Measurements from ENCODE around the gene ITGB1BP1. TPM values are rescaled to one million over a fixed set of nuclear protein-coding genes. Genes with fewer than 3 reads are reported as not detected.

ITGB1BP1 gene
- total RNA-seq, 4 donors from 2014 or later, result 10.7 to 27.7 (median 21.7) TPM

- no peaks in the 10 kb centered on the region for H3K9me3 ChIP-seq
- intact Hi-C loops (cut with DNase I; ENCODE audit: low total_unique reads), result no loop called here
- no peak for DNase-seq
- no peak overlapping the region for H3K27ac ChIP-seq
- in situ Hi-C loops (cut with MboI; ENCODE audit: low pct_ligation_motif_present in 1 of 4, low pct_unique_long_range_greater_than_20kb in 1 of 4, low sequenced_read_pairs in 3 of 4), result no loop called here
- TF ChIP-seq POLR2AphosphoS5 (IDR thresholded peaks at IDR 0.05), result no peak
- TF ChIP-seq CTCF (IDR thresholded peaks at IDR 0.05), result no peak
- TF ChIP-seq EP300 (IDR thresholded peaks at IDR 0.05; ENCODE audit: low read depth), result no peak
- TF ChIP-seq POLR2A (IDR thresholded peaks at IDR 0.05), result no peak
- 92 to 94% methylated on average over 4 to 9 of the region's 9 CpGs for WGBS, 2 donors (ENCODE audit: low coverage in 1 of 2)
- H3K27me3 ChIP-seq, result no peaks in the 10 kb centered on the region
- H3K4me3 ChIP-seq, result no peak overlapping the region
- peaks cover 0 to 2% (median 0%) of the 10 kb centered on the region in 4 donors for H3K36me3 ChIP-seq
- peaks cover 0 to 12% (median 3%) of the 10 kb centered on the region in 4 donors for H3K4me1 ChIP-seq
Measured at GRCh38 chr2:9416267-9416961, 6.9 kb downstream of the ITGB1BP1 start.

GRCh38 chr2:9415516-9416169 is 7.7 kb downstream of the ITGB1BP1 start:
- Histone ChIP-seq H3K4me3 (no peak overlapping the region), H3K9me3 (no peaks in the 10 kb centered on the region), H3K27me3 (no peaks in the 10 kb centered on the region), H3K36me3 (peaks cover 0 to 5% (median 0%) of the 10 kb centered on the region in 4 donors), H3K4me1 (peaks cover 0 to 4% (median 1%) of the 10 kb centered on the region in 4 donors), H3K27ac (no peak overlapping the region)
- DNase-seq, result no peak
- 91 to 97% methylated on average over 5 to 16 of the region's 16 CpGs for WGBS, 2 donors (ENCODE audit: low coverage in 1 of 2)
- in situ Hi-C loops (cut with MboI; ENCODE audit: low pct_ligation_motif_present in 1 of 4, low pct_unique_long_range_greater_than_20kb in 1 of 4, low sequenced_read_pairs in 3 of 4) (no loop called here), intact Hi-C loops (cut with DNase I; ENCODE audit: low total_unique reads) (no loop called here)
- TF ChIP-seq EP300 (IDR thresholded peaks at IDR 0.05; ENCODE audit: low read depth) (no peak), POLR2A (IDR thresholded peaks at IDR 0.05) (no peak), POLR2AphosphoS5 (IDR thresholded peaks at IDR 0.05) (no peak), CTCF (IDR thresholded peaks at IDR 0.05) (no peak)

GRCh38 chr2:9412781-9413180 is 10.5 kb downstream of the ITGB1BP1 start:
- H3K36me3 ChIP-seq, result peaks cover 0 to 5% (median 2%) of the 10 kb centered on the region in 4 donors
- in situ Hi-C loops (cut with MboI; ENCODE audit: low pct_ligation_motif_present in 1 of 4, low pct_unique_long_range_greater_than_20kb in 1 of 4, low sequenced_read_pairs in 3 of 4), result no loop called here
- no peak for TF ChIP-seq EP300 (IDR thresholded peaks at IDR 0.05; ENCODE audit: low read depth)
- no peak for TF ChIP-seq POLR2AphosphoS5 (IDR thresholded peaks at IDR 0.05)
- no peaks in the 10 kb centered on the region for H3K27me3 ChIP-seq
- H3K9me3 ChIP-seq, result no peaks in the 10 kb centered on the region
- 71 to 80% methylated on average over 5 to 7 of the region's 7 CpGs for WGBS, 2 donors (ENCODE audit: low coverage in 1 of 2)
- no peak overlapping the region for H3K27ac ChIP-seq
- DNase-seq, result no peak
- H3K4me1 ChIP-seq, result no peaks in the 10 kb centered on the region
- no peak overlapping the region for H3K4me3 ChIP-seq
- intact Hi-C loops (cut with DNase I; ENCODE audit: low total_unique reads), result no loop called here

- no peak for DNase-seq
- no peaks in the 10 kb centered on the region for H3K4me1 ChIP-seq
- no peaks in the 10 kb centered on the region for H3K27me3 ChIP-seq
- peaks cover 0 to 5% (median 2%) of the 10 kb centered on the region in 4 donors for H3K36me3 ChIP-seq
- in situ Hi-C loops (cut with MboI; ENCODE audit: low pct_ligation_motif_present in 1 of 4, low pct_unique_long_range_greater_than_20kb in 1 of 4, low sequenced_read_pairs in 3 of 4), result no loop called here
- 97% methylated on average over 3 of the region's 3 CpGs; no CpG with 5 or more reads in 1 of the 2 donors for WGBS, 2 donors (ENCODE audit: low coverage in 1 of 2)
- no peaks in the 10 kb centered on the region for H3K9me3 ChIP-seq
- TF ChIP-seq EP300 (IDR thresholded peaks at IDR 0.05; ENCODE audit: low read depth) (no peak), POLR2AphosphoS5 (IDR thresholded peaks at IDR 0.05) (no peak), CTCF (IDR thresholded peaks at IDR 0.05) (no peak), POLR2A (IDR thresholded peaks at IDR 0.05) (no peak)
- intact Hi-C loops (cut with DNase I; ENCODE audit: low total_unique reads), result no loop called here
- no peak overlapping the region for H3K27ac ChIP-seq
- H3K4me3 ChIP-seq, result no peak overlapping the region
Measured at GRCh38 chr2:9410108-9410507, 13.2 kb downstream of the ITGB1BP1 start.
